ENCODE measurements around the gene LOXL3. TPM values are rescaled to one million over a fixed set of nuclear protein-coding genes. Genes with fewer than 3 reads are reported as not detected.

Gene LOXL3
- total RNA-seq = 6.7 TPM

GRCh38 chr2:74553892-74554819 lies at the start of gene LOXL3, which contains the start of gene DOK1:
LOXL3 (minus strand) TSS chr2:74553942; CDS start chr2:74552634, 1,308 bp downstream.
DOK1 (plus strand) TSS chr2:74554720; CDS start chr2:74554755, 35 bp downstream.

GRCh38 chr2:74529357-74530238 lies 24.1 kb downstream of the LOXL3 start, which contains the start of the genes AUP1 and HTRA2:
AUP1 (minus strand) TSS chr2:74529706; CDS start chr2:74529629, 77 bp downstream.
HTRA2 (plus strand) TSS chr2:74529933; CDS start chr2:74530007, 74 bp downstream.

GRCh38 chr2:74525717-74526648 lies 27.8 kb downstream of the LOXL3 start, which contains the start of gene DQX1:
DQX1 (minus strand) TSS chr2:74526231; CDS start chr2:74525729, 502 bp downstream.

GRCh38 chr2:74514368-74515270 lies 39.1 kb downstream of the LOXL3 start, which contains the start of gene TLX2:
TLX2 (plus strand) TSS chr2:74514450; CDS start chr2:74514807, 357 bp downstream.

GRCh38 chr2:74507145-74507925 lies 46.4 kb downstream of the LOXL3 start, which contains the start of gene PCGF1:
PCGF1 (minus strand) TSS chr2:74507695; CDS start chr2:74507668, 27 bp downstream.

GRCh38 chr2:74499267-74499939 lies 54.3 kb downstream of the LOXL3 start, which contains the start of gene LBX2:
LBX2 (minus strand) TSS chr2:74499603; CDS start chr2:74499537, 66 bp downstream.

GRCh38 chr2:74482801-74483674 lies 70.7 kb downstream of the LOXL3 start, which contains the start of the genes CCDC142 and TTC31:
CCDC142 (minus strand) TSS chr2:74482998; CDS start chr2:74482837, 161 bp downstream.
TTC31 (plus strand) TSS chr2:74483081; CDS start chr2:74483096, 15 bp downstream.

Other genes starting within 250 kb of the LOXL3 start
- 3.2 TPM for gene SLC4A5, start 210.5 kb downstream of the LOXL3 start, total RNA-seq
- gene DCTN1, start 173.6 kb downstream of the LOXL3 start, total RNA-seq = 159 TPM
- 0.92 TPM for gene C2orf81, start 132.3 kb downstream of the LOXL3 start, total RNA-seq
- gene WDR54, start 132.2 kb downstream of the LOXL3 start, total RNA-seq = 34.4 TPM
- 11.1 TPM for gene RTKN, start 112.0 kb downstream of the LOXL3 start, total RNA-seq
- 10.1 TPM for gene INO80B, start 98.9 kb downstream of the LOXL3 start, total RNA-seq
- gene WBP1, start 95.5 kb downstream of the LOXL3 start, total RNA-seq = 26.5 TPM
- gene MOGS, start 88.6 kb downstream of the LOXL3 start, total RNA-seq = 23.1 TPM
- 15.0 TPM for gene MRPL53, start 81.3 kb downstream of the LOXL3 start, total RNA-seq
- gene CCDC142, start 70.9 kb downstream of the LOXL3 start, total RNA-seq = 31.1 TPM
- 11.8 TPM for gene TTC31, start 70.9 kb downstream of the LOXL3 start, total RNA-seq
- gene LBX2, start 54.3 kb downstream of the LOXL3 start, total RNA-seq = not detected
- gene PCGF1, start 46.2 kb downstream of the LOXL3 start, total RNA-seq = 9.5 TPM
- not detected for gene TLX2, start 39.5 kb downstream of the LOXL3 start, total RNA-seq
- not detected for gene DQX1, start 27.7 kb downstream of the LOXL3 start, total RNA-seq
- gene AUP1, start 24.2 kb downstream of the LOXL3 start, total RNA-seq = 48.2 TPM
- gene HTRA2, start 24.0 kb downstream of the LOXL3 start, total RNA-seq = 46.1 TPM
- gene DOK1, start 778 bp upstream of the LOXL3 start, total RNA-seq = 5.3 TPM
- gene M1AP, start 94.4 kb upstream of the LOXL3 start, total RNA-seq = 2.3 TPM
- gene SEMA4F, start 100.3 kb upstream of the LOXL3 start, total RNA-seq = 21.0 TPM